Cerebellar cortex (tissue), 1 donor: Measurements from ENCODE around the gene CFAP157.

Experiments
- DNase-seq: peaks from one replicate; pipeline ENCODE4 v3.0.0-alpha.2; 2015; ENCODE audit warnings: low spot score

Gene CFAP157

GRCh38 chr9:127762111-127762676 lies 55.4 kb downstream of the CFAP157 start:
- DNase-seq = no peak

GRCh38 chr9:127763918-127764384 lies 57.2 kb downstream of the CFAP157 start:
- DNase-seq = peak; percentile 61

- no peak for DNase-seq
Measured at GRCh38 chr9:127765418-127765817, 58.6 kb downstream of the CFAP157 start.
